Measurements from ENCODE around the gene TLR9. TPM values are rescaled to one million over a fixed set of nuclear protein-coding genes. Genes with fewer than 3 reads are reported as not detected.

Gene TLR9
- total RNA-seq, 3 donors from 2014 or later, result 0.77 to 0.89 TPM; not detected in 1

DNA sequence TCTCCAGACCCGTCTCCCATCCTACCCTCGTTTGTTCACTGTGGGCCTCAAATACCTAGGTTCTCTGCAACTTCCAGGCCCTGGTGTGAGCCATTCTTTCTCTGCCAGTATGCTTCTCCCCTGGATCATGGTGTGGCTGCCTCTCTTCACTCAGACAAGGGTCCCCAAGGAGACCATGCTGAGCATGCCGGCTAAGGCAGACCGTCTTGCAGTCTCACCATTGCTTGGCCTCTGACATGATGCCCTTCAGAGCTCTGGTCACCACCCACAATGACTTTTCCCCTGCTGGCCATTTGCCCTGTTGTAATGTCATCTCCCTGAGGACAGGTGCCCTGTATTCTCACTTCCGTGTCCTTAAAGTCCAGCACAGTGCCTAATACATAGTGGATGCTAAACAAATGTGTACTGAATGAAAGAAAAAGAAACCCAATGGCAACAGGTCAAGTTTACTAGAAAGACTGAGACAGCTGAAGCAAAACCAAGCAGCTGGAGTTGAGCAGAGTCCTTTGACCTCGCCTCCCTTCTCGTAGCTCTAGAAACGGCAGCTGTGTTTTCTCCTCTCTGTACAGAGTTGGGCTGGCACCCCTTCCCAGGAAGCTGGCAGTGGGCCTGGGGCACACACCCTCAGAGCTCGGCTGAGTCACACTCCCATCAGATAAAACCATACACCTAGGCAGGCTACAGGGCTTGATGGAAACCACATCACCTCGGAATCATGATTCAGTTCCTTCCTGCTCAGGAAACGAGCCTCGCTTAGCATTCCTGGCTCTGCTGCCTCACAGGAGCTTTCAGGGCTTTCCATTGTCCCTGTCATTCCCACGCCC is 8.6 kb downstream of the TLR9 start:
- peaks cover 8% of the 10 kb centered on the region for H3K36me3 ChIP-seq (ENCODE audit: low read depth)
- no peaks in the 10 kb centered on the region for H3K9me3 ChIP-seq
- intact Hi-C loops (cut with DNase I, micrococcal nuclease), result no loop called here
- ATAC-seq (peak; percentile 92), DNase-seq (peak; percentile 87 to 91 (median 89))
- TF ChIP-seq, protein P1, sequence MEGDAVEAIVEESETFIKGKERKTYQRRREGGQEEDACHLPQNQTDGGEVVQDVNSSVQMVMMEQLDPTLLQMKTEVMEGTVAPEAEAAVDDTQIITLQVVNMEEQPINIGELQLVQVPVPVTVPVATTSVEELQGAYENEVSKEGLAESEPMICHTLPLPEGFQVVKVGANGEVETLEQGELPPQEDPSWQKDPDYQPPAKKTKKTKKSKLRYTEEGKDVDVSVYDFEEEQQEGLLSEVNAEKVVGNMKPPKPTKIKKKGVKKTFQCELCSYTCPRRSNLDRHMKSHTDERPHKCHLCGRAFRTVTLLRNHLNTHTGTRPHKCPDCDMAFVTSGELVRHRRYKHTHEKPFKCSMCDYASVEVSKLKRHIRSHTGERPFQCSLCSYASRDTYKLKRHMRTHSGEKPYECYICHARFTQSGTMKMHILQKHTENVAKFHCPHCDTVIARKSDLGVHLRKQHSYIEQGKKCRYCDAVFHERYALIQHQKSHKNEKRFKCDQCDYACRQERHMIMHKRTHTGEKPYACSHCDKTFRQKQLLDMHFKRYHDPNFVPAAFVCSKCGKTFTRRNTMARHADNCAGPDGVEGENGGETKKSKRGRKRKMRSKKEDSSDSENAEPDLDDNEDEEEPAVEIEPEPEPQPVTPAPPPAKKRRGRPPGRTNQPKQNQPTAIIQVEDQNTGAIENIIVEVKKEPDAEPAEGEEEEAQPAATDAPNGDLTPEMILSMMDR (IDR thresholded peaks at IDR 0.05), result no peak
- H3K4me1 ChIP-seq (ENCODE audit: low read depth), result peaks cover 34% of the 10 kb centered on the region
- no peak overlapping the region for H3K4me3 ChIP-seq

DNA sequence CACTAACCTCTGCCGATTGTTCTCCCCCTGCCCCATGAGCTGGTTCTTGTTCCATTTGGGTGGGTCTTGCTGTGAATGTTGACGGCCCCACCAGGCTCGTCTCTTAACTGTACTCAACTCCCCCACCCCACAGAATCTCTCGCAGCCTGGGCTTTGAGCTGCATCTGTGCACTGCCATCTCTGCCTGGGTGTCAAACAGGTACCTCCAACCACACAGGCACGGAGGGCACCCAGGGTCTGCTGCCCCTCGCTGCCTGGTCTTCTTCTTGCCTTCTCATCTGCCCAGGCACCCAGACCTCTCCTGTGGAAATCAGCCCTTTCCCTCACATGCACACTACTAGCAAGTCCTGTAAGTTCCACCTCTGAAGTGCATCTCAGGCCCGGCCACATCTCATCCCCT is 10.1 kb downstream of the TLR9 start:
- peaks cover 8% of the 10 kb centered on the region for H3K36me3 ChIP-seq (ENCODE audit: low read depth)
- ATAC-seq (no peak), DNase-seq (peak in 2 of 3 donors; percentile 25 to 43)

DNA sequence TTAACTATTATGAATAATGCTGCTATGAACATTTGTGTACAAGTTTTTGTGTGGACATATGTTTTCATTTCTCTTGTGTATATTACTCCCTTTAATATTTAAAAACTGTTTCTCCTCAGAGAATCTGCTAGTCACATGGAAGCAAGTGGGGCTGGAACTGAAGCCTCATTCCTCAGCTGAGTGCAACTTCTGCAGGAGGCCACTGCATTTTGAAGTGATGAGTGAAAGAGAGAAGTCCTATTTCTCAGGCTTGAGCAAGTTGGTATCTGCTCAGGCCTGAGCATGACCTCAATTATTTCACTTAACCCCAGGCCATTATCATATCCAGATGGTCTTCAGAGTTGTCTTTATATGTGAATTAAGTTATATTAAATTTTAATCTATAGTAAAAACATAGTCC is 11.5 kb downstream of the TLR9 start:
- ATAC-seq, result no peak
- intact Hi-C loops (cut with DNase I, micrococcal nuclease), result no loop called here
- Histone ChIP-seq H3K36me3 (ENCODE audit: low read depth) (peaks cover 10% of the 10 kb centered on the region), H3K4me3 (no peak overlapping the region), H3K9me3 (no peaks in the 10 kb centered on the region), H3K4me1 (ENCODE audit: low read depth) (peaks cover 35% of the 10 kb centered on the region)
- DNase-seq, result no peak
- TF ChIP-seq, protein P1 (IDR thresholded peaks at IDR 0.05), result no peak

More for the DNA sequence above, 10.1 kb downstream of the TLR9 start:
- H3K4me3 ChIP-seq, result no peak overlapping the region
- H3K4me1 ChIP-seq (ENCODE audit: low read depth), result peaks cover 34% of the 10 kb centered on the region
- H3K9me3 ChIP-seq, result no peaks in the 10 kb centered on the region
- TF ChIP-seq, protein P1 (IDR thresholded peaks at IDR 0.05), result no peak
- intact Hi-C loops (cut with DNase I, micrococcal nuclease), result no loop called here

DNA sequence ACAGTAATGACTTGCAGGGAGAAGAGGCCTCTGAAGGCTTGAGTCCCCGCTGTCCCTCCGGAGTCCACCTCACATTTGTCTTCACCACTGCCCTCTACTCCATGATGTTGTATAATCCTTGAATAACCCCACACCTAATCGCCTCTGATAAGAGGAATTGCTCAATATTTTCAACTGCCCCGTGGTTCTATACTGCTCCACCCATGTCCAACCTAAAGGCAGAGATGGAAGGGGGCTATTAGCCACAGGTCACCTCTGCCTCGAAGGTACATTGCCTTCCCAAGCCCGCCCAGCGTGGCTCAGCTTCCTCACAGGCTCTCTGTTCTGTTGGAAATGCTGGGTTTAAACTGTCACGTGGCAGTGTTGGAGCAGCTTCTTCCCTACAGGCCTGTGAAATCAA is 12.4 kb downstream of the TLR9 start:
- H3K4me1 ChIP-seq (ENCODE audit: low read depth), result peaks cover 26% of the 10 kb centered on the region
- ATAC-seq, result no peak
- no peaks in the 10 kb centered on the region for H3K9me3 ChIP-seq
- TF ChIP-seq, protein P1 (IDR thresholded peaks at IDR 0.05), result no peak
- DNase-seq, result peak in 1 of 3 donors; percentile 10
- H3K36me3 ChIP-seq (ENCODE audit: low read depth), result peaks cover 19% of the 10 kb centered on the region
- intact Hi-C loops (cut with DNase I, micrococcal nuclease), result no loop called here
- H3K4me3 ChIP-seq, result no peak overlapping the region

DNA sequence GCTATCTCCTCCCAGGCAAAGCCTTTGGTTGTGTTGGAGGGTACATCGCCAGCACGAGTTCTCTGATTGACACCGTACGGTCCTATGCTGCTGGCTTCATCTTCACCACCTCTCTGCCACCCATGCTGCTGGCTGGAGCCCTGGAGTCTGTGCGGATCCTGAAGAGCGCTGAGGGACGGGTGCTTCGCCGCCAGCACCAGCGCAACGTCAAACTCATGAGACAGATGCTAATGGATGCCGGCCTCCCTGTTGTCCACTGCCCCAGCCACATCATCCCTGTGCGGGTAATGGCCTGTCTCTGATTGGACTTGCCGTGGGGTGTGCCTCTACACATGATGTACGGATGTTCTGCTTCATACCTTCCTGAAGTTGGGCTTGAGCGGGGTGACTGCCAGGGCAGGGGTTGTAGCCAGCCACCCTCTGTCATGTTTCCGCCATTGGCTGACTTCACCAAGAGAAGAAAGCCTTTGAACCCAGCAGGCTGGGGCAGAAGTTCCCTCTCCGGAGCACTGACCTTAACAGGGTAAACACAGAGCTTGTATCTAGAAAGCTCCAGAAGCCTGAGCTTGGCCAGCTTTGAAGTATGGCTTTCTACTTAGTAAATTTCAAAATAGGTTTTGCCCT is 14.1 kb downstream of the TLR9 start:
- intact Hi-C loops (cut with DNase I, micrococcal nuclease), result no loop called here
- TF ChIP-seq, protein P1 (IDR thresholded peaks at IDR 0.05), result no peak
- H3K9me3 ChIP-seq, result no peaks in the 10 kb centered on the region
- H3K4me1 ChIP-seq (ENCODE audit: low read depth), result peaks cover 12% of the 10 kb centered on the region
- H3K36me3 ChIP-seq (ENCODE audit: low read depth), result peaks cover 31% of the 10 kb centered on the region
- ATAC-seq (no peak), DNase-seq (no peak)
- H3K4me3 ChIP-seq, result no peak overlapping the region
